Kidney epithelial cell (primary cell): ENCODE measurements around the gene GLTP. TPM values are rescaled to one million over a fixed set of nuclear protein-coding genes. Genes with fewer than 3 reads are reported as not detected.

Experiments
- DNase-seq: peaks from one replicate; pipeline ENCODE4 v3.0.0-alpha.2; 2010; ENCODE audit warnings: low read depth
- H3K27me3 ChIP-seq: 2 replicates; pipeline ENCODE4 v1.6.0; 2011; ENCODE audit warnings: low read length; ENCODE audit not compliant: control insufficient read depth, insufficient read depth
- H3K36me3 ChIP-seq: 2 replicates; pipeline ENCODE4 v1.5.1; 2011; ENCODE audit warnings: low read length; ENCODE audit not compliant: control insufficient read depth, insufficient read depth
- H3K4me3 ChIP-seq: 2 replicates; pipeline ENCODE4 v1.5.1; 2011; ENCODE audit warnings: low read depth, mild to moderate bottlenecking, control low read depth, low read length
- CTCF ChIP-seq: IDR thresholded peaks from 2 replicates; pipeline ENCODE4 v1.5.1; 2011; ENCODE audit warnings: mild to moderate bottlenecking, moderate library complexity, low read length, control low read depth, inconsistent platforms; ENCODE audit not compliant: insufficient read depth, poor library complexity, severe bottlenecking
- total RNA-seq: library from RNA; depleted of rRNA; stranded (reverse); fragments of >200 nt; gene quantifications from 2 replicates; pipeline ENCODE4 v1.2.3, GENCODE V29; 2015

The GLTP gene
- total RNA-seq, 1 donor from 2014 or later: 48.4 TPM

DNA sequence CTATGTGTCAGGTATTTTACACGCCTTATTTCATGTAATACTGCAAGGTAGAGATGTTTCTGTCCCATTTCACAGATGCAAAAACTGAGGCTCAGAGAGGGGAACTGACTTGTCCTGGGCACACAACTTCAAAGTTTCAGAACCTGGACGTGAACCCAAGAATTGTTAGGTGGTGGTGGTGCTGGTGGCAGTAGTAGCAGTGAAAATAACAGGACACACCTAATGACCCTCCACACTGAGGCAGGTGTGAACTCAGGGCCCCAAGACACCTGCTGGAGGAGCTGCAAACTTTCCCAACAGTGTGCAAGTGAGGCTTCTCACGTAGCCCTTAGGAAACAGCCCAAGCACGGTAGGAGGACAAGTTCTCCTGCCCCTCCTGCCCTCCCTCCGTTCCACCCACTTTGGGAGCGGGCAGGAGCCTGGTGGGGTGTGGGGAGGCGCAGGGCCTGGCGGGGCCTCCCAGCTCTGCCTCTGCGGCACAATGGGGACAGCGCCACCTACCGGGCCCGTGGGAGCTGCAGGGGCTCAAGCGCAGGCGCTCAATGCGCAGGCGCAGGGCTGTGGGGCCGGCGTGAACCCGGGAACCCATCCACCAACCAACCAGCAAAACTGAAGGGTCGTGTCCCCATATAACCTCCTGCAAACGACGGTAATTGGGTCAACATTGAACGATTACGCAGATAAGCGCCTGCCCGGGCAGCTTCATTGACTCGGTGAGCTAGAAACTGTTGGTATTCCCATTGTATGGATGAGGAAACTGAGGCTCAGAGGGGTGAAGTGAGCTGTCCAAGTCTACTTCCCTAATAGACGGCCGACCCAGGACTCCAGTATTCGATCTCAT lies 35.1 kb downstream of the GLTP start:
- Histone ChIP-seq H3K27me3 (no peaks in the 10 kb centered on the region), H3K4me3 (no peak overlapping the region), H3K36me3 (no peaks in the 10 kb centered on the region)
- no peak for DNase-seq
- peak; percentile 99 for TF ChIP-seq CTCF

- Histone ChIP-seq H3K4me3 (no peak overlapping the region), H3K27me3 (no peaks in the 10 kb centered on the region), H3K36me3 (no peaks in the 10 kb centered on the region)
- TF ChIP-seq CTCF: no peak
- DNase-seq: no peak
Observed at GRCh38 chr12:109844091-109844490, 36.2 kb downstream of the GLTP start.

DNA sequence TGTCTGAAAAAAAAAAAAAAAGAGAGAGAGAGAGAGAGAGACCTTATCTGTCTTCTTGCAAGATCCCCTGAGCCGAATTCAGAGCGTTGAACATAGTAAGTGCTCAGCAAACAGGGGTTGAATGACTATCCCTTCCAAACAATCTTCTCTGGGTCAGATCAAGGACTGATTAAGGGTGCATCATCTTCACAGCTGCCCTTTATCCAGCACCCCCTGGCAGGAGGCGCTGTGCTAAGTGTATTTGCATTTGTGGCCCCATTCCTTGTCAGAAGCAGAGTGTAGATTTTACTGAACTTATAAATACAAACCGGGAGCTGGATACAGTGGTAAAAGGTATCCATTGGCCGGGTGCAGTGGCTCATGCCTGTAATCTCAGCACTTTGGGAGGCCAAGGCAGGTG lies 38.3 kb downstream of the GLTP start:
- TF ChIP-seq CTCF: no peak
- Histone ChIP-seq H3K27me3 (no peaks in the 10 kb centered on the region), H3K36me3 (no peaks in the 10 kb centered on the region), H3K4me3 (no peak overlapping the region)
- no peak for DNase-seq

GRCh38 chr12:109841356-109841755 lies 39.0 kb downstream of the GLTP start:
- no peak for DNase-seq
- no peaks in the 10 kb centered on the region for H3K27me3 ChIP-seq
- no peak overlapping the region for H3K4me3 ChIP-seq
- no peaks in the 10 kb centered on the region for H3K36me3 ChIP-seq
- TF ChIP-seq CTCF: no peak

- DNase-seq: no peak
- no peak overlapping the region for H3K4me3 ChIP-seq
- H3K27me3 ChIP-seq: no peaks in the 10 kb centered on the region
- TF ChIP-seq CTCF: no peak
- H3K36me3 ChIP-seq: no peaks in the 10 kb centered on the region
Observed at GRCh38 chr12:109840305-109841074, 39.9 kb downstream of the GLTP start.
